NCI-H460 (cell line): ENCODE measurements around the gene ZFPM1. TPM values are rescaled to one million over a fixed set of nuclear protein-coding genes. Genes with fewer than 3 reads are reported as not detected.
"Not testable (repeated sequence)": the region's sequence is repeated elsewhere in the genome, so short reads cannot be mapped to it uniquely, and the experiment has no call there.

Source experiments
- DNase-seq: peaks from one replicate; pipeline ENCODE4 v3.0.0-alpha.2; 2016; ENCODE audit warnings: low read depth; ENCODE audit errors: extremely low read depth
- total RNA-seq: library from RNA; depleted of rRNA; stranded (reverse); fragments of >200 nt; shearing (Covaris generic); gene quantifications from 2 replicates; pipeline ENCODE4 v1.2.3, GENCODE V29; 2014

The ZFPM1 gene
- total RNA-seq, 1 experiment from 2014 or later = 0.67 TPM

GRCh38 chr16:88477631-88478519 is 24.8 kb downstream of the ZFPM1 start:
- no peak for DNase-seq

GRCh38 chr16:88478889-88479792 is 26.1 kb downstream of the ZFPM1 start:
- no peak for DNase-seq

DNA sequence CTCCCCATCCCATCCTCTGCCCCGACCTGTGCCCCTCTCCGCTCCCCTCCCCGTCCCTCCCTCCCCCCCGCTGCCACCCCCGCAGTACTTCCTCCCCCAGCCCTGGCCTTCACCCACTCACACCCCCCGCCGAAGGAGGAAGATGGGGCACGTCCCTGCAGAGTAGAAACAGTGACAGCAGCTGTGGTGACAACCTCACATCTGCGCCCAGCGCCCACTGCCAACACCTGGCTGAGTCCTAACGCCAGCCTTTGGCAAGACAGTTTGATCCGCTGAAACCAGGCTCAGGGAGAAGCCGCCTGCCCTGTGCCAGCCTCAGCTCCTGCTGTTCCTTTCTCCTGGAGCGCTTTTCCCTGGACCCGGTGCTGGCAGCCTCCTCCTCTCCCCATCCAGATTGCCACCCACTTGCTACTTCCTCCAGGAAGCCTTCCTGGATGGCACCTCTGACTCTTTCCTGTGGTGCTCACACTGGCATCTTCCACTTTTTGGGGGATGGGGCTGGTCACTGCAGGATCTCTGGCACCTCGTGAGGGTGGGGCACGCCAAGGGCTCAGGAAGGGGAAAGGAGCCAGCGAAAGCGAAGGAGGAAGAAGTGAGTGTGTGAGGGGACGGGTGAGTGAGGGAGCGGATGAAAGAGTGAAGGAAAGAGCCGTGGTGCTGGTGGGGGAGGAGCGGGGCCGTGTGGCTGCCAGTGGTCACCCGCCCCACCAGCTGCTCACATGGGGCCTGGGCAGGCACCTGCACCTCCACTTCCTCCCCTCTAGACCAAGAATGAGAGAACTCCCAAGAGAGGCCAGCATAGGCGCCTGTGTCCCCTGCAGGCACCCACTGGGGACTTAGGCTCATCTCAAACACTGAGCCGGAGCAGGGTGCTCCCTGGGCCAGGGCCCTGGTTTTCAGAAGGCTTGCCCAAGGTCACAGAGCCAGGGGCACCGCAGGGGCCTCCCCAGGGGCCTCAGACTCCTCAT is 27.0 kb downstream of the ZFPM1 start:
- no peak for DNase-seq

DNA sequence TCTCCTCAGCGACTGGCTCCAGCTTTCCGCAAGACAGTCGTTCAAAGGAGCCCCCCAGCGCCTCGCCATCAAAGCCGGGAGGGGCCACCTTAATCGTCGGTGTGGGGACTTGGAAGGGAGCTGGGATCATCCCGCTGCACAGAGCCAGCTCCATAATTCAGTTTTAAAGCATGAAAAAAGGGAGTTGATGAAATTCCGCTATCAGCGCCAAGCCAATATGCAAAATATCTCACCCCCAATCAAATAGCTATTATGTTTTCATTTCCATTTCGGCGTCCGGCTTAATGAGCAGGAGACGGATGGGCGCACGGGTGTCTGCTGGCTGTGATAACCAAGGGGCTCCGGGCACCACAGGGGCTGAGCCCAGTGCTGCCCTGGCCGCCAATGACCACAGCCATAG is 27.7 kb downstream of the ZFPM1 start:
- no peak for DNase-seq

DNA sequence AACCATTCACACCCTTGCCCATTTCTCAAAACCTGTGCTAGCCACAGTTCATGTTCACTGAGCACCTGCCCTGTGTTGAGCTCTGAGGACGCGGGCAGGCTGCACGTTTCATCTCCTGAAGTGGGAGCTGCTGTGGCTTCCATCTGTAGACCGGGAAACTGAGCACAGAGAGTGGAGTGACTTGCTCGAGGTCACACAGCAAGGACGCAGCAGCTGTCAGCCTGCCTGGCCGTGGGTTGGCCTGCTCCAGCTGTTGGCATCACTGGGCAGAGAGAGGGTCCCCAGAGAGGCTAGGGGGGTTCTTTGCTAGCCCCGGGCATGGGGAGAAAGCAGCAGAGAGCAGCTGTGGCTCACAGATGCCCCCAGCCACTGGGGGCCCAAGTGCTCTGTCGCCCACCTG is 28.8 kb downstream of the ZFPM1 start:
- DNase-seq = no peak

DNA sequence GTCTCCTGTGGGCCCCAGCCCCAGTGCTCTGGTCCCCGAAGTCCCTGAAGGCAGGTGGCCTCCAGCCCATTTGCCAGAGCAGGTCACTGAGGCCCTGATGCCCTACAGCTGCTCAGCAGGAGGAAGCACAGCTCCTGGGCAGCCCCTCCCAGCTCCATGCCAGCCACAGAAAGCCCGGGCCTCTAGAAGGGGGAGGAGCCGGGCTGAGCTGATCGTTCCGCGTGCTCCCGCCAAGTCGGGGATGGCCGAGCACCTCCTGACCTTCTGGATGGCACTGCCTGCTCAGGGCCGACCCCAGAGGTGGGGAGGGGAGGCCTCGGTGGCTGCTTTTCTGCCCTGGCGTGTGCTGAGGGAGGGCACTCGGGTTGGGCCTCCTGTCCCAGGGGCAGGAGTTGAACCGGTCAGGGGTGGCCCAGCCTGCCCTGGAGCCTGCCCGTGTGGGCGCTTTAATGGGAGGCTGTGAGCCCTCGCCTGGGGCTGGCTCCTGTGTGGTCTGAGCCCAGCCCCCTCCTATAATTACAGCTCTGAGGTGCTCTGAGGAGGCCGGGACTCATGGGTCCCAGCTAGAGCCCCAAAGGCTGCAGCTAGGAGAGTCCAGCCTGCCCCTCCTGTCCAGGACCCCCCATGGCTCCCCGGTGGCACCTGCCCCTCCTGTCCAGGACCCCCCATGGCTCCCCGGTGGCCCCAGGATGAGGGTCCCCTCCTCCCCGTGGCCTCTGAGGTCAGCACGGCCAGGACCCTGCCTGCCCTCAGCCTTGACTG is 29.7 kb downstream of the ZFPM1 start:
- DNase-seq = no peak

DNA sequence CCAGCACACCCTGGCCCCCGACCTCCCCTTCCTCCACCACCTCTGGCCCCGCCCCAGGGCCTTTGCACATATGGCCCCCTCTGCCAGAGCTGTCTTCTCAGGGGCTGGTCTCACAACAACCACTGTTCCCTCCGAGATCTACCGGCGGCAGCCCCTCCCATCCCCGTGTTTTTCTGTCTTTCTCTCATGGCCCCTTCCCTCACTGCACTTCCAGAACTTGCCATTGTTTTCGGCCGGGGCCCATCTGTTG is 30.2 kb downstream of the ZFPM1 start:
- DNase-seq = no peak

- no peak for DNase-seq
Measured at GRCh38 chr16:88484505-88485365, 31.7 kb downstream of the ZFPM1 start.

DNA sequence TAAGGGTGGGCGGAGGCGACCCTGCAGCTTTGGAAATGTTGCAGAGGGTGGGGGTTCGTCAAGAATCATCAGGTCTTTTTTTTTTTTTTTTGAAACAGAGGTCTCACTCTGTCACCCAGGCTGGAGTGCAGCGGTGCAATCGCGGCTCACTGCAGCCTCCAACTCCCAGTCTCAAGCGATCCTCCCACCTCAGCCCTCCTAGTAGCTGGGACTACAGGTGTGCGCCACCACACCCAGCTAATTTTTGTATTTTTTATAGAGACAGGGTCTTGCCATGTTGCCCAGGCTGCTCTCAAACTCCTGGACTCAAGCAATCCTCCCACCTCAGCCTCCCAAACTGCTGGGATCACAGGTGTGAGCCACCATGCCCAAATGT is 32.3 kb downstream of the ZFPM1 start:
- DNase-seq = not testable (repeated sequence)

DNA sequence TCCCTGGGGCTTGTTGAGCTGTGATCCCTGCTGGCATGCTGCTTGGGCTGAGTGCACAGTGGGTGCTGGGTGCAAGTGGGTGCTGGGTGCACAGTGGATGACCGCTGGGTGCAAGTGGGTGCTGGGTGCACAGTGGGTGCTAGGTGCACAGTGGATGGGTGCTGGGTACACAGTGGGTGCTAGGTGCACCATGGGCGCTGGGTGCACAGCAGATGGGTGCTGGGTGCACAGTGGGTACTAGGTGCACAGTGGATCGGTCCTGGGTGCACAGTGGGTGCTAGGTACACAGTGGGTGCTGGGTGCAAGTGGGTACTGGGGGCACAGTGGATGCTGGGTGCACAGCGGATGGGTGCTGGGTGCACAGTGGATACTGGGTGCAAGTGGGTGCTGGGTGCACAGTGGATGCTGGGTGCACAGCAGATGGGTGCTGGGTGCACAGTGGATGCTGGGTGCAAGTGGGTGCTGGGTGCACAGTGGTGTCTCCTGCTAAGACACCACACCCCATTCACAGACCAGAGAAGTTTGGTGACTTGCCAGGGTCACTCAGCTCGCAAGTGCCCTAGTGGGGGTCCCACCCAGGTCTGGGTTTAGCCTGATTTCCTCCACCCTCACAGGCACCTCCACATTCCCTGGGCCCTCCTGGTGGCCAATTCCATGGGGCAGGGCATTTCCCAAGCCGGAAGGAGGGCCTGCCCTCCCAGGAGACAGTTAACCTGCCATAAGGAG is 33.5 kb downstream of the ZFPM1 start:
- no peak for DNase-seq

DNA sequence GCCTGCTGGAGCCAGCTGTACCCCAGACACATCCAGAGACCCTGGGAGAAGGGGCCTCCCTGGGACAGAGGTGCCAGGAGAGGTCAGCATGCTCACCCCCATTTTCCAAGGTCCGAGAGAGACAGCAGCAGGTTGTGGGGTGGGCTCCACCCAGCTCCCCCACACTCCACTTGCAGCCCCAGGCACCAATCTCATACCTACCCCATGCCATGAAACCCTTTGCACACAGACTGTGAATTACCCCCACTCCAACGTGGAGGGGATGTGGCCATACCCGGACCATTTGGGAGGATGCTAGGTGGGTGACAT is 34.0 kb downstream of the ZFPM1 start:
- no peak for DNase-seq

GRCh38 chr16:88487920-88488851 is 35.1 kb downstream of the ZFPM1 start:
- no peak for DNase-seq

GRCh38 chr16:88489163-88489741 is 36.2 kb downstream of the ZFPM1 start:
- no peak for DNase-seq

DNA sequence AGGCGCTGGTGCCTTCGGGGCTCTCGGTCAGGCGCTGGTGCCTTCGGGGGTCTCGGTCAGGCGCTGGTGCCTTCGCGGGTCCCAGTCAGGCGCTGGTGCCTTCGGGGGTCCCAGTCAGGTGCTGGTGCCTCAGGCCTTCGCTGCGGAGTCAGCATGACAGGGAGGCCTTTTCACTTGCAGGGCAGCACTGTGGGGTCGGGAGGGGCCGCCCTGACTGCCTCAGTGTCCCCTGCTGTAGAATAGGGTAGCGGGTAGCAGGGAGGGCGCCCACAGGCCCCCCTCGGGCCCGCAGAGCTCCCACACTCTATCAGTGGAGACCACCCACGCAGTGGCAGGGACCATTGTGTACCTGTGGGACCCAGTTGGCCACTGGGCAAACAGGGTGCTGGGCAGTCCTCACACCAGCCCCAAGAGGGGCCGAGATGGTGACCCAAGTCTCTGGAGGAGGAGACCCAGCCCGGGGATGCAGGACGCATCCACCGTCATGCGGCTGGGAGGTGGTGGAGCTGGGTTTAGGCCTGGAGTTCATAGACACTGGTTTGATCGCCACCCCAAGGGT is 38.0 kb downstream of the ZFPM1 start:
- DNase-seq = no peak

GRCh38 chr16:88491560-88492310 is 38.7 kb downstream of the ZFPM1 start:
- no peak for DNase-seq

DNA sequence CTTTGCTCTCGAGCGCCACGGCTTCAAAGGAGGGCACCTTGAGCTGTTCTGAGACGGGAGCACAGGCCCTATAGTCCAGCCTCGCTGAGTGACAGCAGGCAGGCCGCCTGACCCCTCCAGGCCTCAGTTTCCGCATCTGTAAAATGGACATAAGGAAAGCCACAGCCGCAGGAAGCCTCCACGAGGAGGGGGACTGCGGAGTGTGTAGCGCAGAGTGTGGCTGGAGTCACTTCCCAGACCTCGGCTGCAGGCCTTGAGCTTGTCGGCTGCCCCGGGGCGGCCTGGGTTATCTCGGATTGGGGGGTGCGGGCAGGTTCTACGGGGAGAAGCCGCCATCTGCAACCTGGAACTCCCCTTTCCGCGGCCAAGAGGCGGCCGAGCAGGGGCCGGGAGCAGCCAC is 40.8 kb downstream of the ZFPM1 start:
- no peak for DNase-seq
